ENCODE data around the gene LAMA5. TPM values are rescaled to one million over a fixed set of nuclear protein-coding genes. Genes with fewer than 3 reads are reported as not detected.

LAMA5 gene
- polyA plus RNA-seq, 3 donors, result 0.05 TPM; not detected in 2

DNA sequence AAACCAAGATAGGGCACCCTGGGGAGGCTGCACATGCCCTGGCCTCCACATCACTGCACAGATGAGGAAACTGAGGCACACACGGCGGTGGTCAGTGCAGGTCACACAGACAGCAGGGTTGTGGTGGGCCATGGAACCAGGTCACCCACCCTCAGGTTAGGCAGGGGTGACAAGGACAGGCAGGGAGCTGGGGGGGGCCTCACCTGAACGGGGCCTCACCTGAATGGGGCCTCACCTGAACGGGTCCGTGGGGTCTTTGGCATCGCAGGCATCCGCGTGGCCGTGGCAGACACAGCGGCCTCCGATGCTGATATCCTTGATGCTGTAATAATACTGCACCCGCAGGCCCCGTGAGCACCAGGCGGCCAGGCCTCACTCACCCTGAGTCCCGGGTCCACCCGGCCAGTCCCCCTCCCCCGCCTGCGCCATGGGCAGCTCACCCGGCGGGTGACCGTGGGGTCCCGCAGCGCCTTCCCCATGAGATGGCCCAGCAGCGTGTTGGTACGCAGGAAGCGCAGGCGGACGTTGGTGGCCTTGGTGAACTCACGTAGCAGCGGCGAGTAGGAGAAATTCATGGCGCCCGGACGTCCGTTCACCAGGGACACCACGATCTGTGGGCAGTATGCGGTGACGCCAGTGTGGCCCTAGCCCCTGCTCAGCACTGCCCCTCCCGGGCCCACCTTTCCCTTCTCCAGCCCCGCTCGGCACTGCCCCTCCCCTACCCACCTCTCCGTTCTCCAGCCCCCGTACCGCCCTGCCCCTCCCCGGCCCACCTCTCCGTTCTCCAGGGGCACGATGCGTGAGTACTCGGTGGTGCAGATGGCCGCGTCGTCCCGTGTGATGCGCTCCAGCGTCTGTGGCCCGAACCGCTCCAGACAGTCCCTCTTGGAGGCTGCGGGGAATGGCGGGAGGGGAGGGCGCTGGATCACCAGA lies 15.4 kb downstream of the LAMA5 start:
- Histone ChIP-seq H3K9ac (ENCODE audit: insufficient read depth, low read length, poor library complexity, severe bottlenecking) (no peak overlapping the region), H2AFZ (ENCODE audit: insufficient read depth, low read depth, low read length, poor library complexity, severe bottlenecking) (no peak overlapping the region), H3K27me3 (ENCODE audit: control insufficient read depth in 2 of 2, insufficient read depth in 2 of 2, low read length in 2 of 2) (peaks cover 0 to under 1% of the 10 kb centered on the region in 2 donors), H3K4me3 (replicated peaks in 1 of 3; ENCODE audit: low read depth in 2 of 3, low read length in 3 of 3) (no peak overlapping the region), H4K20me1 (ENCODE audit: insufficient read depth, low read length) (no peaks in the 10 kb centered on the region), H3K27ac (ENCODE audit: low read depth in 1 of 2, low read length in 2 of 2) (no peak overlapping the region), H3K79me2 (ENCODE audit: insufficient read depth, low read length) (no peaks in the 10 kb centered on the region), H3K4me2 (replicated peaks; ENCODE audit: extremely low read depth, low read length, poor library complexity, severe bottlenecking) (no peak overlapping the region), H3K9me3 (replicated peaks in 1 of 2; ENCODE audit: control insufficient read depth in 1 of 2, insufficient read depth in 1 of 2, low read length in 2 of 2) (no peaks in the 10 kb centered on the region), H3K4me1 (ENCODE audit: control insufficient read depth in 1 of 2, insufficient read depth in 2 of 2, low read length in 2 of 2) (no peaks in the 10 kb centered on the region), H3K36me3 (replicated peaks in 1 of 2; ENCODE audit: control insufficient read depth in 1 of 2, insufficient read depth in 2 of 2, low read length in 2 of 2) (no peaks in the 10 kb centered on the region)
- no peak overlapping the region for H3K27ac Mint-ChIP-seq
- WGBS (ENCODE audit: insufficient coverage), result 93% methylated on average over 57 of the region's 60 CpGs
- H3K27me3 Mint-ChIP-seq (ENCODE audit: low read depth in 3 of 3), result peaks cover 2 to 10% (median 4%) of the 10 kb centered on the region in 3 donors
- no peaks in the 10 kb centered on the region for H3K36me3 Mint-ChIP-seq
- H3K9me3 Mint-ChIP-seq, result peaks cover 3 to 13% (median 9%) of the 10 kb centered on the region in 7 donors
- DNase-seq, result no peak
- intact Hi-C loops (cut with micrococcal nuclease), result no loop called here
- H3K4me1 Mint-ChIP-seq, result no peaks in the 10 kb centered on the region
- no peak overlapping the region for H3K4me3 Mint-ChIP-seq
- TF ChIP-seq, protein P1, sequence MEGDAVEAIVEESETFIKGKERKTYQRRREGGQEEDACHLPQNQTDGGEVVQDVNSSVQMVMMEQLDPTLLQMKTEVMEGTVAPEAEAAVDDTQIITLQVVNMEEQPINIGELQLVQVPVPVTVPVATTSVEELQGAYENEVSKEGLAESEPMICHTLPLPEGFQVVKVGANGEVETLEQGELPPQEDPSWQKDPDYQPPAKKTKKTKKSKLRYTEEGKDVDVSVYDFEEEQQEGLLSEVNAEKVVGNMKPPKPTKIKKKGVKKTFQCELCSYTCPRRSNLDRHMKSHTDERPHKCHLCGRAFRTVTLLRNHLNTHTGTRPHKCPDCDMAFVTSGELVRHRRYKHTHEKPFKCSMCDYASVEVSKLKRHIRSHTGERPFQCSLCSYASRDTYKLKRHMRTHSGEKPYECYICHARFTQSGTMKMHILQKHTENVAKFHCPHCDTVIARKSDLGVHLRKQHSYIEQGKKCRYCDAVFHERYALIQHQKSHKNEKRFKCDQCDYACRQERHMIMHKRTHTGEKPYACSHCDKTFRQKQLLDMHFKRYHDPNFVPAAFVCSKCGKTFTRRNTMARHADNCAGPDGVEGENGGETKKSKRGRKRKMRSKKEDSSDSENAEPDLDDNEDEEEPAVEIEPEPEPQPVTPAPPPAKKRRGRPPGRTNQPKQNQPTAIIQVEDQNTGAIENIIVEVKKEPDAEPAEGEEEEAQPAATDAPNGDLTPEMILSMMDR (IDR thresholded peaks at IDR 0.05), result no peak

DNA sequence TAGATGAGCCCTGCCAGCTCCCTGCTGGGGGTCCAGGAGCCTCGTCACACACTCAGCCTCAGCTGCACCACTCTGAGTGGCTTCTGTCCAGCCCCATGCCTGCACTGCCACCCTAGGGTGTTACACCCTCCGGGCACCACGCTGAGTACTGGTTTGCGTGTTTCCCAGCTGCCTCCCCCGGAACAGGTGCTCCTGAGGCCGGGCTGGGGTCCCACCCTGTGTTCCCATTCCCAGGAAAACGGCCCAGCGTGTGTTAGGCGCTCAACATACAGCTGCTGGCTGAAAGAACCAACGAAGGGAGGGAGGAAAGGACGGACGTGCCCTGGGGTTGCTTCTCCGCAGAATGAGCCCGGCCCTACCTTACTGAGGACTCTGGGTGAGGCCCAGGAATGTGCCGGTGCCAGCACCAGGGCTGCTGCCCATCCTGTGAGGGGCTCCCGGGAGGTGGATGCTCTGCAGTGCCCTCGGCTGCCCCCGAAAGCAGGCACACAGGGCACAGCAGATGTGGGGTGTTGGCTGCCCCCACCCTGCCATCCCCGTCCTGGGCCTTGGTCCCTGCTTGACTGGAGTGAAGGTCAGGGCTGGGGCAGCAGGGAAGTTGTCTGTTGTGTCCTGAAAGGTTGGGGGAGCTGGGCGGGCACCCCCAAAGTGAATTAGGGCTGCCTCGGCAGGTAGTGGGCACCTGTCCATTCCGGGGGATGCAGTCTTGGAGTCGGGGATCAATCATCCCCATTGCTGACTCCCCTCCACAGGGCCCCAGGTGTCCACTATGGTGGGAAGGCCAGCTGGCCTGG lies 16.3 kb downstream of the LAMA5 start:
- Histone ChIP-seq H3K4me1 (ENCODE audit: control insufficient read depth in 1 of 2, insufficient read depth in 2 of 2, low read length in 2 of 2) (no peaks in the 10 kb centered on the region), H3K9ac (ENCODE audit: insufficient read depth, low read length, poor library complexity, severe bottlenecking) (no peak overlapping the region), H4K20me1 (ENCODE audit: insufficient read depth, low read length) (no peaks in the 10 kb centered on the region), H3K79me2 (ENCODE audit: insufficient read depth, low read length) (no peaks in the 10 kb centered on the region), H2AFZ (ENCODE audit: insufficient read depth, low read depth, low read length, poor library complexity, severe bottlenecking) (no peak overlapping the region), H3K9me3 (replicated peaks in 1 of 2; ENCODE audit: control insufficient read depth in 1 of 2, insufficient read depth in 1 of 2, low read length in 2 of 2) (no peaks in the 10 kb centered on the region), H3K27me3 (ENCODE audit: control insufficient read depth in 2 of 2, insufficient read depth in 2 of 2, low read length in 2 of 2) (no peaks in the 10 kb centered on the region), H3K27ac (ENCODE audit: low read depth in 1 of 2, low read length in 2 of 2) (no peak overlapping the region), H3K4me2 (replicated peaks; ENCODE audit: extremely low read depth, low read length, poor library complexity, severe bottlenecking) (no peak overlapping the region), H3K4me3 (replicated peaks in 1 of 3; ENCODE audit: low read depth in 2 of 3, low read length in 3 of 3) (no peak overlapping the region), H3K36me3 (replicated peaks in 1 of 2; ENCODE audit: control insufficient read depth in 1 of 2, insufficient read depth in 2 of 2, low read length in 2 of 2) (no peaks in the 10 kb centered on the region)
- Mint-ChIP-seq H3K4me3 (no peak overlapping the region), H3K27me3 (ENCODE audit: low read depth in 3 of 3) (peaks cover 0 to 2% (median under 1%) of the 10 kb centered on the region in 3 donors), H3K4me1 (no peaks in the 10 kb centered on the region), H3K36me3 (no peaks in the 10 kb centered on the region), H3K9me3 (peaks cover 3 to 13% (median 9%) of the 10 kb centered on the region in 7 donors), H3K27ac (no peak overlapping the region)
- intact Hi-C loops (cut with micrococcal nuclease), result no loop called here
- 89% methylated on average over 20 of the region's 23 CpGs for WGBS (ENCODE audit: insufficient coverage)
- DNase-seq, result no peak
- TF ChIP-seq, protein P1 (IDR thresholded peaks at IDR 0.05), result no peak
